ENCODE results near the gene TARS1. TPM values are rescaled to one million over a fixed set of nuclear protein-coding genes. Genes with fewer than 3 reads are reported as not detected.

The TARS1 gene
- polyA plus RNA-seq (2011; rRNA removed) (247 and 398 TPM in 2 replicates), polyA plus RNA-seq (2017; fragmentation: RNase III; extraction: RNeasy Plus Mini Kit Qiagen cat#74134 plus additional on column Dnase treatment) (287 to 324 TPM (median 293 TPM) in 3 replicates), polyA minus RNA-seq (2011; rRNA and poly(A)+ RNA removed) (107 and 116 TPM in 2 replicates)
- polyA plus RNA-seq (2012; cell fraction: cytosol; rRNA removed): 69.3 and 74.2 TPM in 2 replicates
- polyA plus RNA-seq (2012; cell fraction: nucleus; rRNA removed): 42.7 and 63.1 TPM in 2 replicates

DNA sequence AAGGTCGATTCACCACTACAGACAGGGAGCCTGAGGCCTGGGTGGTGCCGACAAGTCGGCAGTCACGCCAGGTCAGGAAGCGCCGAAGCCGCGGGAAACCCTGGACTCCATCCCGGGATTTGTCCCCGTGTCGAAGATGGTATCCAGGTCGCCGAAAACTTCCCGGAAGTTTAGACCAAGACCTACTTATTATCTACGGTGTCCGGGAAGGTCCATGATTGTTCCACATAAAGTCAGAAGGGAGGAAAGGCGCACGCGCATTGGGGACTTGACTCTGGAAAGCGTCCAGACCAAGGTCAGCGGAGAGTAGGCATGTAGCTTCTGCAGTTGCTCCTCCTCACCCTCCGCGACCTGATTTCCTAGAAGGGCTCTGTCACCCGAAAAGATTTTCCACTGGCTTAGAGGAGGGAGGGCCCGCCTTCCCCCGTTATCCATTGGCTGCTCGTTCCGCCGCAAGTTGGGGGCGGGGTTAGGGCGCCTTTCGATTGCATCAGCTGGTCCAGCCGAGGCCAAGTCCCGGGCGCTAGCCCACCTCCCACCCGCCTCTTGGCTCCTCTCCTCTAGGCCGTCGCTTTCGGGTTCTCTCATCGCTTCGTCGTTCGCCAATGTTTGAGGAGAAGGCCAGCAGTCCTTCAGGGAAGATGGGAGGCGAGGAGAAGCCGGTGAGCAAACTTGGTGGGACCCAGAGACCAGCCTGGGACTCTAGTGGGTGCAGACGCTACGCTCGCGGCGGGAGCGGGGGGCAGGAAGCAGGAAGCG is at the start of gene TARS1:
TARS1 (plus strand) TSS at position 484 of the 759 bp plus-strand sequence; CDS start at position 606, 122 bp downstream.
- DNase-seq (ENCODE audit: low read depth in 1 of 2, low spot score in 1 of 2): peak; percentile 99 to 100
- Histone ChIP-seq H3K4me3 (peak within 1 kb of the TSS; percentile 90), H3K4me2 (peak within 1 kb of the TSS; percentile 90), H3K4me1 (peaks cover 31% of the 10 kb centered on the region), H3K9me3 (no peaks in the 10 kb centered on the region), H3K27ac (peak within 1 kb of the TSS; percentile 94 to 99)
- peak; percentile 96 to 97 for ATAC-seq
- POLR2A ChIA-PET: interaction anchor here (0.6 to 1.7 kb wide), 8 partner anchors 9 to 529 kb away, joined by 3 to 5 read pairs (median 3); no protein-coding TSS in a partner anchor
- CTCF ChIA-PET: interaction anchor here (0.9 to 3.0 kb wide), 4 partner anchors 18 to 529 kb away, joined by 3 to 12 read pairs (median 6); no protein-coding TSS in a partner anchor
- FAIRE-seq: peak; percentile 36
- TF ChIP-seq PHF8 (IDR thresholded peaks at IDR 0.05; ENCODE audit: borderline replicate concordance, low read depth): peak; percentile 86; the same call in 1 of the 2 replicates
- no peak for TF ChIP-seq HDAC2 (IDR thresholded peaks at IDR 0.05)
- TF ChIP-seq JUN (IDR thresholded peaks at IDR 0.05): peak; percentile 74 to 94
- TF ChIP-seq, protein P1, sequence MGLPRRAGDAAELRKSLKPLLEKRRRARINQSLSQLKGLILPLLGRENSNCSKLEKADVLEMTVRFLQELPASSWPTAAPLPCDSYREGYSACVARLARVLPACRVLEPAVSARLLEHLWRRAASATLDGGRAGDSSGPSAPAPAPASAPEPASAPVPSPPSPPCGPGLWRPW (IDR thresholded peaks at IDR 0.05): no peak
- TF ChIP-seq, protein P2, sequence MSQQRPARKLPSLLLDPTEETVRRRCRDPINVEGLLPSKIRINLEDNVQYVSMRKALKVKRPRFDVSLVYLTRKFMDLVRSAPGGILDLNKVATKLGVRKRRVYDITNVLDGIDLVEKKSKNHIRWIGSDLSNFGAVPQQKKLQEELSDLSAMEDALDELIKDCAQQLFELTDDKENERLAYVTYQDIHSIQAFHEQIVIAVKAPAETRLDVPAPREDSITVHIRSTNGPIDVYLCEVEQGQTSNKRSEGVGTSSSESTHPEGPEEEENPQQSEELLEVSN (IDR thresholded peaks at IDR 0.05; ENCODE audit: borderline replicate concordance, low read depth): peak; percentile 50
- TF ChIP-seq KDM5A (IDR thresholded peaks at IDR 0.05): no peak
- no peak for TF ChIP-seq EHMT2 (IDR thresholded peaks at IDR 0.05; ENCODE audit: low read depth)
- peak; percentile 81 for TF ChIP-seq POLR2A (IDR thresholded peaks at IDR 0.05; ENCODE audit: low read length)
- peak; percentile 62 to 88; a peak in 3 of 4 replicates for TF ChIP-seq CEBPB (IDR thresholded peaks at IDR 0.05)
- TF ChIP-seq, protein P3, sequence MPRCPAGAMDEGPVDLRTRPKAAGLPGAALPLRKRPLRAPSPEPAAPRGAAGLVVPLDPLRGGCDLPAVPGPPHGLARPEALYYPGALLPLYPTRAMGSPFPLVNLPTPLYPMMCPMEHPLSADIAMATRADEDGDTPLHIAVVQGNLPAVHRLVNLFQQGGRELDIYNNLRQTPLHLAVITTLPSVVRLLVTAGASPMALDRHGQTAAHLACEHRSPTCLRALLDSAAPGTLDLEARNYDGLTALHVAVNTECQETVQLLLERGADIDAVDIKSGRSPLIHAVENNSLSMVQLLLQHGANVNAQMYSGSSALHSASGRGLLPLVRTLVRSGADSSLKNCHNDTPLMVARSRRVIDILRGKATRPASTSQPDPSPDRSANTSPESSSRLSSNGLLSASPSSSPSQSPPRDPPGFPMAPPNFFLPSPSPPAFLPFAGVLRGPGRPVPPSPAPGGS (IDR thresholded peaks at IDR 0.05): peak; percentile 91
- 0 out of 5 replicates have a peak, but pooled peaks of 1 of the 2 experiments have one; percentile 13 for TF ChIP-seq EP300 (IDR thresholded peaks at IDR 0.05)
- 1% methylated on average over 50 of the region's 52 CpGs for WGBS (ENCODE audit: missing lambda C conversion rate)

DNA sequence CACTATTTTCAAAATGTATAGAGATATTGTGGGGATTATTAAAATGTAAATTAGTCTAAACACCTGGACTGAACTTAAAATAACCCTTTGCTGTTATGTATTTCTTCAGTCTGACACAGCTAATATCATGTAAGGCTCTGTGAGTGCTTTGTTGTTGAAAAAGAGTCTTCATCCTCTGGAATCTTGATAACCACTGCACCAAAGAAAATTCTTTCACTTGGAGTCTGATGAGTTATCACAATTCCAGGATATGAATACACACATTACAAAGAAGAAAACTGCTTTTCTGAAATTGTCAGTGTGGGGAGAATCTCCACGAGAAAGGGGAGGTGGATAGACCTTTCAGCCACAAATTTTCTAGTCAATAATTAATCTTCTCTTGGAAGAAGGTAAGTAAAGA is 42.3 kb upstream of the TARS1 start:
- Histone ChIP-seq H3K4me1 (peaks cover 27% of the 10 kb centered on the region), H3K27ac (no peak overlapping the region), H3K4me2 (no peak overlapping the region), H3K9me3 (peaks cover 1% of the 10 kb centered on the region; the same call in 1 of the 3 replicates), H3K4me3 (no peak overlapping the region)
- WGBS (ENCODE audit: missing lambda C conversion rate): 17% methylated on average over 1 of the region's 1 CpG
- POLR2A ChIA-PET: no interaction called here
- FAIRE-seq: no peak
- TF ChIP-seq HOXB13 (CRISPR knock-in tag; IDR thresholded peaks at IDR 0.05; ENCODE audit: low read depth): no peak
- TF ChIP-seq HOXA7 (CRISPR knock-in tag; IDR thresholded peaks at IDR 0.05): no peak
- no peak for TF ChIP-seq TFCP2L1 (CRISPR knock-in tag; IDR thresholded peaks at IDR 0.05)
- TF ChIP-seq, protein P4, sequence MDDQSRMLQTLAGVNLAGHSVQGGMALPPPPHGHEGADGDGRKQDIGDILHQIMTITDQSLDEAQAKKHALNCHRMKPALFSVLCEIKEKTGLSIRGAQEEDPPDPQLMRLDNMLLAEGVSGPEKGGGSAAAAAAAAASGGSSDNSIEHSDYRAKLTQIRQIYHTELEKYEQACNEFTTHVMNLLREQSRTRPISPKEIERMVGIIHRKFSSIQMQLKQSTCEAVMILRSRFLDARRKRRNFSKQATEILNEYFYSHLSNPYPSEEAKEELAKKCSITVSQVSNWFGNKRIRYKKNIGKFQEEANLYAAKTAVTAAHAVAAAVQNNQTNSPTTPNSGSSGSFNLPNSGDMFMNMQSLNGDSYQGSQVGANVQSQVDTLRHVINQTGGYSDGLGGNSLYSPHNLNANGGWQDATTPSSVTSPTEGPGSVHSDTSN (IDR thresholded peaks at IDR 0.05): no peak
- no peak for TF ChIP-seq GATA3 (IDR thresholded peaks at IDR 0.05; ENCODE audit: borderline replicate concordance)
- TF ChIP-seq POLR2AphosphoS2 (conservative IDR thresholded peaks at IDR 0.05; ENCODE audit: low read length): no peak
- no peak for TF ChIP-seq CHD4 (IDR thresholded peaks at IDR 0.05; ENCODE audit: borderline replicate concordance)
- TF ChIP-seq HDAC2 (IDR thresholded peaks at IDR 0.05): no peak
- no peak for TF ChIP-seq CHD2 (IDR thresholded peaks at IDR 0.05; ENCODE audit: low read length, partially characterized antibody)
- TF ChIP-seq RNF2 (IDR thresholded peaks at IDR 0.05; ENCODE audit: borderline replicate concordance, low read depth): no peak
- no peak for ATAC-seq
- no peak for DNase-seq (ENCODE audit: low read depth in 1 of 2, low spot score in 1 of 2)
- CTCF ChIA-PET: no interaction called here

All from A549 (cell line).